ENCODE results near the gene SLC35G6.
"Not testable (repeated sequence)": the region's sequence is repeated elsewhere in the genome, so short reads cannot be mapped to it uniquely, and the experiment has no call there.

The SLC35G6 gene

DNA sequence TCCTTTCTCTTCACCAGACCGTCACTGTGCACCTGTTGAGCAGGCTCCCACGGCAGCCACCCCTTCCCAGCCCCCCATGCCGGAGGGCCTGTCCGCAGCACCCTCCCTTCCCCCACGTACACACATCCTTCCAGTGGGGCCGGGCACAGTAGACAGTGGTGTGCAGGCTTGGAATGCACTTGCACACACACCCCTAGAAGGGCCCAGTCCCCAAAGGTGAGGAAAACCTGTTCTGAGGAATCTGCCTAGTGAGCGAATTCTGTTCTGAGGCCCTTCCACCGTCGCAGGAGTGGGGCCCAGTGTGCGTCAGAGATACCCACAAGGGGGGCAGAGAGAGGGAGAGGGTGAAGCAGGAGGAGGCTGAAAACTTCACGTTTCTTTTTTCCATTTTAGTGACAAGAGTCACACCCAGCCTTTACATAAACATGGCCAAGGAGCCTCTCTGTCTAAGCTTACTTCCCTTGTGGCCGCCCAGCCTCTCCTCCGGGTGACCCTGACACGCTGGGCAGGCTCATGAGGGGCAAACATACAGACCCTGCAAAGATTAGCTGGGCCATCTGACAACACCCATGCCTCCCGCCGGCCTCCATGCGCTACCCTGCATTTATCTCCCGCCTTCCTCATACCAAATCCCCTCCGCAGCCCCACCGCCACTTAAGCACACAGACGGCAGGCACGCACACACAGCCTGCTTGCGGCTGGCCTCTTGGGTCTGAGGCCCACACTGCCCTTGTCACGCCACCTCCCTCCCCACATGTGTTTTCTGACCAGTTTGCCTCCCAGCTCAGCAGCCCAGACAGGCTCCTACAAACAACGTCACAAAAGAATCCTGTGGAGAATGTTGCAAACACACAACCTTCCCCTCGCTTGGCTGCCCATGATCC lies 3.6 kb upstream of the SLC35G6 start:
- FAIRE-seq (no peak), DNase-seq (ENCODE audit: insufficient read length, low spot score) (no peak)
- no peak for TF ChIP-seq SPI1 (IDR thresholded peaks at IDR 0.05; ENCODE audit: low read depth, low read length)
- no peak for TF ChIP-seq POU2F2 (IDR thresholded peaks at IDR 0.05; ENCODE audit: low read depth, low read length)
- TF ChIP-seq TAF1 (IDR thresholded peaks at IDR 0.05; ENCODE audit: low read depth, low read length) = no peak
- TF ChIP-seq PAX5 (IDR thresholded peaks at IDR 0.05; ENCODE audit: insufficient read depth, low read length, severe bottlenecking) = no peak
- TF ChIP-seq POLR2AphosphoS5 (IDR thresholded peaks at IDR 0.05; ENCODE audit: low read depth, low read length) = no peak
- no peak for TF ChIP-seq POLR2A (IDR thresholded peaks at IDR 0.05; ENCODE audit: low read depth, low read length)

DNA sequence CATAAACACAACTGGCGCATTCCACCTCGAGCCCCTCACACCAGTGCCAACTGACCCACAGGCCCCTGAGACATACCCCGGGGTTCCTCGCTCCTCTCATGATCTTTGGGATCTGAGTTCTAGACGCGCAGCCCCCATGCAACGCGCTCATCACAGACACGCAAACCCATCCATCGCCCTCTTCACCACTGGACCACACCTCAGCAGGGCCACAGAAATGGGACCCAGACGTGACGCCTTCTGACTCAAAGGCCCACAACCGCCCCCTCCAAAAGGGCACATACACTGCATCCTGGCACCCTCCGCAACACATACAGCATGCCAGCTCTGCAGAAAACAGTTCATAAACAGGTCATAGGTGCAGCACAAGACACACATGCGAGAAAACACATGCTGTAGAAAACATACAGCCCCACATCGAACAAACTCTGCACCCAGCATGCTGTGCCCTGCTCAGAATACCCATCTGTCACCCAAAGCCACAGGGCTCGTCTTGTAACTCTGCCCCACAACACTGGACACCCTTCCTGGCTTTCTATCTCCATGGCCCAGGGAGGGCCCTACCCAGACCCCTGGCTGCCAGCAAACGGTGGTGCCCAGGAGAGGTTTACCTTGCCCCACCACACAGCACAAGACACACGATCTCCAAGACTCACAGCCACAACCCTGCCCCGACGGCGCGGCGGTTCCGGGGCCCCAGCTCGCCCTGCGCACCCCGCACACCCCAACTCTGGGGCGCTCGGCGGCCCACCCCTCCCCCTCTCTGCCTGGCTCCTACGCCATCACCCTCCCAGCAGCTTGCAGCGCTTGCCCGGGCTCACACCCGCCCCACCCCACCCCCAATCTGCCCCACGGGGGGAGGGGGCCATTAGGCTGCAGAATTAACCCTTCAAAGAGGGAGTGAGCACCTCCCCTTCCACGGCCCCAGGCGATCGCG lies 2.7 kb upstream of the SLC35G6 start:
- TF ChIP-seq SPI1 (IDR thresholded peaks at IDR 0.05; ENCODE audit: low read depth, low read length) (no peak), TAF1 (IDR thresholded peaks at IDR 0.05; ENCODE audit: low read depth, low read length) (no peak)
- peak; percentile 70 for DNase-seq (ENCODE audit: insufficient read length, low spot score)
- FAIRE-seq = peak; percentile 60

DNA sequence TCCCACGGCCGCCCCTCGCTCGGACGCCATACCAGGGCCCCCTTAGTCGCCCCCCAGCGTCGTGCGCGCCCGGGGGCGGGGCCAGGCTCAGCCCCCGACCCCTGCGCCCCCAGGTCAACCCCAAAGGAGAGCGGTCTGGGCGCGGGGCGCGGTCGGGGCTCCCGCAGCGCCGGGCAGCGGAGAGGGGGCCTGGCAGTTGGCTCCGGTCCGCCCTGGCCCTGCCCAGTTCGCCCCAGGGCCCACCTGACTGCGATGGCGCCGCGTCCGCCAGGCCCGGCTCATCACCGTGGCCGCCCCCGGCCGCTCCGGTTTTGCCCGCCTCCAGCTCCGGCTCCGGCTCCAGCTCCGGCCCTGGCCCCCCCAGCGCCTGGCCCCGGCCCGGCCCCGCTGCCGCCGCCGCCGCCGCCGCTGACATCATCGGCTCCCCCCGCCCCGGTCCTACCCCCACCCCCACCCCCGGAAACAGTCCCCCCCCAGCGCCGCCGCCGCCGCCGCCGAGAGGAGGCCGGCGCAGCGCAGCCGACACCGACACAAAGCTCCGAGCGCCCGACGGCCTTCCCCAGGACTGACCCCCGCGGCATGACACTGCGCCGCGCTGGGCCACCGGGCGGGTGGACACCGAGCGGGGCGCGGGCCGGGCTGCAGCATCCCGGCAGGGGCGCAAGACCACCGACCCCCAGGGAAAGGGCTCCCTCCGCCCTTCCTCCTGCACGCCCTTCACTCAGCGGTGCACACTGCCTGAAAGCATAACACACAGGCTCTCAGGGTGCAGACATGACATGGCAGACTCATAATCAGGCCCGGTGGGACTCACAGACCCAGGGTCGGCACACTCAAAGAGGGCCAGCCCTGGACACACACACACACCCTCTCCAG lies 1.8 kb upstream of the SLC35G6 start, which contains the start of gene ZBTB4:
TSS of gene ZBTB4 (minus strand) at position 419 of the 876 bp plus-strand sequence. CDS start 12,830 bp downstream, outside the sequence.
- FAIRE-seq (peak; percentile 77), DNase-seq (ENCODE audit: insufficient read length, low spot score) (peak; percentile 68)
- no peak for TF ChIP-seq PAX5 (IDR thresholded peaks at IDR 0.05; ENCODE audit: insufficient read depth, low read length, severe bottlenecking)

DNA sequence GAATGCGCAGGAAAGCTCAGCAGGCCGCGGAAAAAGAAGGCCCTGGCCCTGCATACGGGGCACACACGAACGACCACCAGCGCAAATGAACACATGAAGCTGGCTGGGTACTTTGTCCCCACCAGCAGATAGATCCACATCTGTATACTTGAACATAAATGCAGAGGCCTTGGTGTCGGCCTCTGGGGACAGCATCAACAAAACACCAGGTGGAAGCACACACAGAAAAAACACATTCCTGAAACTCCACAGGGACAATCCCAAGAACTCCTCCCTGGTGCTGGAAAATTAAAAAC lies 1.2 kb upstream of the SLC35G6 start:
- TF ChIP-seq POLR2A (IDR thresholded peaks at IDR 0.05; ENCODE audit: low read depth, low read length) (no peak), PAX5 (IDR thresholded peaks at IDR 0.05; ENCODE audit: insufficient read depth, low read length, severe bottlenecking) (no peak), POLR2AphosphoS5 (IDR thresholded peaks at IDR 0.05; ENCODE audit: low read depth, low read length) (no peak), SPI1 (IDR thresholded peaks at IDR 0.05; ENCODE audit: low read depth, low read length) (no peak), POU2F2 (IDR thresholded peaks at IDR 0.05; ENCODE audit: low read depth, low read length) (no peak), TAF1 (IDR thresholded peaks at IDR 0.05; ENCODE audit: low read depth, low read length) (no peak)
- DNase-seq (ENCODE audit: insufficient read length, low spot score) (no peak), FAIRE-seq (peak; percentile 55)

DNA sequence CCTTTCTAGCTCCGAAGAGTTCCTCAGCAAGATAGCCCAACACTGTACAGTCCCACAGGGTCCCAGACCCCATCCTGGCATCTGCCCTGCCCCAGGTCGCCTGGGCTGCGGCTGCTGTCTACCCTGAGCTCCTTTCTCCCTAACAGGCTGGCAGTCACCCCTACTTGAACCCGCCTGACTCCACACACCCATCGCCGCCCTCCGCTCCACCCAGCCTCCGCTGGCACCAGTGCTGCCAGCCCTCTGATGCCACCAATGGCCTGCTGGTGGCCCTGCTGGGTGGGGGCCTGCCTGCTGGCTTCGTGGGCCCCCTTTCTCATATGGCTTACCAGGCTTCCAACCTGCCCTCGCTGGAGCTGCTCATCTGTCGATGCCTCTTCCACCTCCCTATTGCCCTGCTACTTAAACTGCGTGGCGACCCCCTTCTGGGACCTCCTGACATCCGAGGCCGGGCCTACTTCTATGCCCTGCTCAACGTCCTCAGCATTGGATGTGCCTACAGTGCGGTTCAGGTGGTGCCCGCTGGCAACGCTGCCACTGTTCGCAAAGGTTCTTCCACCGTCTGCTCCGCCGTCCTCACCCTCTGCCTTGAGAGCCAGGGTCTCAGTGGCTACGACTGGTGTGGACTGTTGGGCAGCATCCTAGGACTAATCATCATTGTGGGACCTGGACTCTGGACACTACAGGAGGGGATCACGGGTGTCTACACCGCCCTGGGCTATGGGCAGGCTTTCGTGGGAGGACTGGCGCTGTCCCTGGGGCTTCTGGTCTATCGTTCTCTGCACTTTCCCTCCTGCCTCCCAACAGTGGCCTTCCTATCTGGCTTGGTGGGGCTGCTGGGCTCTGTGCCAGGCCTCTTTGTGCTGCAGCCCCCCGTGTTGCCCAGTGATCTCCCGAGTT lies 846 bp downstream of the SLC35G6 start:
- FAIRE-seq; DNase-seq (ENCODE audit: insufficient read length, low spot score): not testable (repeated sequence)

DNA sequence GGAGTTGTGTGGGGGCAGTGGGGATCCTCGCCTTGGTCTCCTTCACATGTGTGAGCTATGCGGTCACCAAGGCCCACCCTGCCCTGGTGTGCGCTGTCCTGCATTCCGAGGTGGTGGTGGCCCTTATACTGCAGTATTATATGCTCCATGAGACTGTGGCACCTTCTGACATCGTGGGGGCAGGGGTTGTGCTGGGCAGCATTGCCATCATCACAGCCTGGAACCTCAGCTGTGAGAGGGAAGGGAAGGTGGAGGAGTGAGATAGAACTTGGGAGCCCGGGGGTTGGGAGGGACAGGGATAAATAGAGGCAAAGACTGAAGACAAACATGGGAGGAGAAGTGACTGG lies 1.5 kb downstream of the SLC35G6 start:
- FAIRE-seq; DNase-seq (ENCODE audit: insufficient read length, low spot score): not testable (repeated sequence)

DNA sequence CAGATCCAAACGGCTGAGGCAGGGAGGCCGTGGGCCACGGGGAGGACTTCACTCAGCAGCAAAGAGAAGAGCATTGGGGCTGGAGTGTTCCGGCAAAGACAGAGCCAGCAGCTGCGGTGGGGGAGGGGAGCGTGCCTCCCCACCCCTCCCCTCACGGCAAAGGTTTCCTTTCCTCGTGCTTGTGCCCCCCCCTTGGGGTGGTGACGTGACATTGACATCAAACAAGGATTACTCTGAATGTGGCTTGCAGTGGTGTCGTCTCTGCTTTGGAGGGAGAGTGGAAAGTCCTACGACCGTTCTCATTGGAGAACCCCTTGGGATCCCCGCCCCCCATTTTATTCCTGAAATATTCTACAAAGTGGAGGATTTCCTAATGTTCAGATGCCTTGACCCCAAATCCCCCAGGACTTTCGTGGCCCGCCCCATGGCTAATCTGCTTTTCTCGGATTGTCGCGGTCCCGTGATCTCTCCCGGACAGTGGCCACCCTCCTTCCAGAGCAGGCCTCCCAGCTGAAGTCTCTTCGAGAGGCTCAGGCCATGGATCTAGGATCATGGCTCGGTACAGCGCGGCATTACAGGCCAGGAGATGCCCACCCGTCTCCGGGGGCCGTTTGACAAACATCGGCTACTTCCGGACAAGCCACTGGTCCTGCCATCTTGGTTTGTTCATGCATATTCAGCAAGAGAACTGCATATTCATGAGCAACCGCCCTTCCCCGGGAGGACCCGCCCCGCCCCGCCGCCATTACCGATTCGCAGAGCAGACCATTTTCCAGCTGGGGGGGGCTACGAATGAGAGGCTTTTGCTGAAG lies 2.2 kb downstream of the SLC35G6 start:
- DNase-seq (ENCODE audit: insufficient read length, low spot score) (peak; percentile 78), FAIRE-seq (peak; percentile 94)
- TF ChIP-seq SPI1 (IDR thresholded peaks at IDR 0.05; ENCODE audit: low read depth, low read length) = no peak
- TF ChIP-seq POU2F2 (IDR thresholded peaks at IDR 0.05; ENCODE audit: low read depth, low read length) = peak; percentile 100
- TF ChIP-seq TAF1 (IDR thresholded peaks at IDR 0.05; ENCODE audit: low read depth, low read length) = peak; percentile 67; the same call in 1 of the 2 replicates
- TF ChIP-seq PAX5 (IDR thresholded peaks at IDR 0.05; ENCODE audit: insufficient read depth, low read length, severe bottlenecking) = no peak

DNA sequence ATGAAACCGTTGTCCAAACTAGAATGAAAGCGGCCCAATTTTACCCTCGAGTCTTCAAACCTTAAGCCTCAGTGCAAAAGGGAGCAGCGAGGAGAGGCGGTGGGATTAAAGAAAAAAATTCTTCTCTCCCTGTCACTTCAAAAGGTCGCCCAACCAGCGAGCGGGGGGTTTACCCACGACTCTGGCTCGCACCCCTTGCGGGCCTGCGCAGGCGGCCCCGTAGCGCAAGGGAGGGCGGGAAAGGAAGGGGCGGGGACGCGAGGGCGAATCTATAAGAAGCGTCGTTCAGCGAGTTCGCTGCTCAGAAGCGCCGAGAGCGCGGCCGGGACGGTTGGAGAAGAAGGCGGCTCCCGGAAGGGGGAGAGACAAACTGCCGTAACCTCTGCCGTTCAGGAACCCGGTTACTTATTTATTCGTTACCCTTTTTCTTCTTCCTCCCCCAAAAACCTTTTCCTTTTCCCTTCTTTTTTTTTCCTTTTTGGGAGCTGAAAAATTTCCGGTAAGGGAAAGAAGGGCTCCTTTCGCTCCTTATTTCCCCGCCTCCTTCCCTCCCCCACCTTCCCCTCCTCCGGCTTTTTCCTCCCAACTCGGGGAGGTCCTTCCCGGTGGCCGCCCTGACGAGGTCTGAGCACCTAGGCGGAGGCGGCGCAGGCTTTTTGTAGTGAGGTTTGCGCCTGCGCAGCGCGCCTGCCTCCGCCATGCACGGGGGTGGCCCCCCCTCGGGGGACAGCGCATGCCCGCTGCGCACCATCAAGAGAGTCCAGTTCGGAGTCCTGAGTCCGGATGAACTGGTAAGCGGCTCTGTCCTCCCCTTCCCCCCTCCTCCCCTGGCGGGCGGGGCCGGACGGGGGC lies 3.0 kb downstream of the SLC35G6 start, which contains the start of gene POLR2A:
TSS of gene POLR2A (plus strand) at position 300 of the 852 bp plus-strand sequence.
- DNase-seq (ENCODE audit: insufficient read length, low spot score) (peak; percentile 97), FAIRE-seq (peak; percentile 99)
- TF ChIP-seq POLR2A (IDR thresholded peaks at IDR 0.05; ENCODE audit: low read depth, low read length) = peak; percentile 100
- TF ChIP-seq PAX5 (IDR thresholded peaks at IDR 0.05; ENCODE audit: insufficient read depth, low read length, severe bottlenecking) = peak; percentile 5
- peak; percentile 100 for TF ChIP-seq POU2F2 (IDR thresholded peaks at IDR 0.05; ENCODE audit: low read depth, low read length)
- TF ChIP-seq POLR2AphosphoS5 (IDR thresholded peaks at IDR 0.05; ENCODE audit: low read depth, low read length) = peak; percentile 100
- TF ChIP-seq TAF1 (IDR thresholded peaks at IDR 0.05; ENCODE audit: low read depth, low read length) = peak; percentile 100
- peak; percentile 1; the same call in 1 of the 2 replicates for TF ChIP-seq SPI1 (IDR thresholded peaks at IDR 0.05; ENCODE audit: low read depth, low read length)
